Nephron (organoid): ENCODE results near the gene GPC1.

ENCODE experiments used
- H3K27ac Mint-ChIP-seq, 3 experiments: 2 replicates each; pipeline ENCODE4 v1.8.0; 2020; ENCODE audit warnings: mixed read lengths in 3 of 3, mild to moderate bottlenecking in 2 of 3, moderate library complexity in 1 of 3
- H3K27me3 Mint-ChIP-seq: 2 replicates; pipeline ENCODE4 v1.8.0; 2021; ENCODE audit warnings: low read depth, mild to moderate bottlenecking, moderate library complexity, mixed read lengths
- H3K36me3 Mint-ChIP-seq: 2 replicates; pipeline ENCODE4 v1.8.0; 2020; ENCODE audit warnings: low read depth, mixed read lengths
- H3K4me1 Mint-ChIP-seq: 2 replicates; pipeline ENCODE4 v1.8.0; 2020; ENCODE audit warnings: mixed read lengths
- H3K4me3 Mint-ChIP-seq, 3 experiments: 2 replicates each; pipeline ENCODE4 v1.8.0; 2020; ENCODE audit warnings: mild to moderate bottlenecking in 3 of 3, mixed read lengths in 3 of 3, moderate library complexity in 2 of 3
- H3K9me3 Mint-ChIP-seq: 2 replicates; pipeline ENCODE4 v1.8.0; 2020; ENCODE audit warnings: mixed read lengths
- CTCF ChIP-seq, 3 experiments: fragments of 200-600 bp; sonication (generic); IDR thresholded peaks; one replicate each; pipeline ENCODE4 v1.5.0; 2021; ENCODE audit warnings: antibody characterized with exemption in 3 of 3; ENCODE audit not compliant: unreplicated experiment in 3 of 3

Gene GPC1

GRCh38 chr2:240460253-240460711 is 24.8 kb downstream of the GPC1 start:
- H3K9me3 Mint-ChIP-seq, result no peaks in the 10 kb centered on the region
- H3K4me3 Mint-ChIP-seq, result peak overlapping the region in 1 of 3 experiments; percentile 30
- H3K27me3 Mint-ChIP-seq, result no peaks in the 10 kb centered on the region
- H3K36me3 Mint-ChIP-seq, result peaks cover 6% of the 10 kb centered on the region
- peak overlapping the region in 1 of 3 experiments; percentile 56 for H3K27ac Mint-ChIP-seq
- H3K4me1 Mint-ChIP-seq, result peaks cover 14% of the 10 kb centered on the region
- no peak for TF ChIP-seq CTCF (IDR thresholded peaks at IDR 0.05; ENCODE audit: unreplicated experiment in 3 of 3)

- Mint-ChIP-seq H3K4me1 (peaks cover 14% of the 10 kb centered on the region), H3K36me3 (peaks cover 6% of the 10 kb centered on the region), H3K4me3 (peak overlapping the region in 1 of 3 experiments; percentile 30), H3K9me3 (no peaks in the 10 kb centered on the region), H3K27ac (peak overlapping the region in 1 of 3 experiments; percentile 56), H3K27me3 (no peaks in the 10 kb centered on the region)
- TF ChIP-seq CTCF (IDR thresholded peaks at IDR 0.05; ENCODE audit: unreplicated experiment in 3 of 3), result no peak
Observed at GRCh38 chr2:240460781-240461431, 25.4 kb downstream of the GPC1 start.

GRCh38 chr2:240461471-240462072 is 26.1 kb downstream of the GPC1 start:
- H3K36me3 Mint-ChIP-seq, result peaks cover 6% of the 10 kb centered on the region
- TF ChIP-seq CTCF (IDR thresholded peaks at IDR 0.05; ENCODE audit: unreplicated experiment in 3 of 3), result no peak
- H3K27me3 Mint-ChIP-seq, result no peaks in the 10 kb centered on the region
- no peaks in the 10 kb centered on the region for H3K9me3 Mint-ChIP-seq
- H3K4me3 Mint-ChIP-seq, result no peak overlapping the region
- peaks cover 14% of the 10 kb centered on the region for H3K4me1 Mint-ChIP-seq
- no peak overlapping the region for H3K27ac Mint-ChIP-seq

- H3K9me3 Mint-ChIP-seq, result no peaks in the 10 kb centered on the region
- H3K36me3 Mint-ChIP-seq, result peaks cover 6% of the 10 kb centered on the region
- no peak overlapping the region for H3K27ac Mint-ChIP-seq
- no peak overlapping the region for H3K4me3 Mint-ChIP-seq
- TF ChIP-seq CTCF (IDR thresholded peaks at IDR 0.05; ENCODE audit: unreplicated experiment in 3 of 3), result no peak
- H3K27me3 Mint-ChIP-seq, result no peaks in the 10 kb centered on the region
- peaks cover 11% of the 10 kb centered on the region for H3K4me1 Mint-ChIP-seq
Observed at GRCh38 chr2:240462073-240462706, 26.7 kb downstream of the GPC1 start.

GRCh38 chr2:240462707-240463273 is 27.3 kb downstream of the GPC1 start:
- H3K36me3 Mint-ChIP-seq, result peaks cover 6% of the 10 kb centered on the region
- no peak for TF ChIP-seq CTCF (IDR thresholded peaks at IDR 0.05; ENCODE audit: unreplicated experiment in 3 of 3)
- no peak overlapping the region for H3K4me3 Mint-ChIP-seq
- H3K4me1 Mint-ChIP-seq, result peaks cover 10% of the 10 kb centered on the region
- H3K27me3 Mint-ChIP-seq, result no peaks in the 10 kb centered on the region
- H3K9me3 Mint-ChIP-seq, result no peaks in the 10 kb centered on the region
- no peak overlapping the region for H3K27ac Mint-ChIP-seq
